Heart left ventricle (tissue), 16 donors: ENCODE results near the gene OPCML. TPM values are rescaled to one million over a fixed set of nuclear protein-coding genes. Genes with fewer than 3 reads are reported as not detected.

Experiments used
- ATAC-seq, 4 donors: fragments of 200-7000 bp; cut with Tn5 transposase; one replicate each; pipeline ENCODE4 v1.9.1; 2020 to 2022; ENCODE audit warnings: moderate library complexity in 4 of 4, mild to moderate bottlenecking in 3 of 4, moderate number of reproducible peaks in 1 of 4
- DNase-seq, 5 donors: peaks; one replicate each; pipeline ENCODE4 v3.0.0-alpha.2; 2020
- H3K27ac ChIP-seq, 12 donors: fragments of 200-600 bp; sonication (generic) in 4 of 12; one replicate each; pipeline versions ENCODE4 v1.5.0 to v1.8.0; 2016 to 2022; ENCODE audit warnings: mild to moderate bottlenecking in 2 of 12
- H3K27me3 ChIP-seq, 9 donors: fragments of 200-600 bp; sonication (generic) in 2 of 9; one replicate each; pipeline versions ENCODE4 v1.5.1 to v1.8.0; 2016 to 2022; ENCODE audit warnings: mild to moderate bottlenecking in 3 of 9
- H3K36me3 ChIP-seq, 9 donors: fragments of 200-600 bp; sonication (generic) in 2 of 9; one replicate each; pipeline versions ENCODE4 v1.5.0 to v1.8.0; 2018 to 2022; ENCODE audit warnings: mild to moderate bottlenecking in 2 of 9
- H3K4me1 ChIP-seq, 12 donors: fragments of 200-600 bp; sonication (generic) in 4 of 12; one replicate each; pipeline versions ENCODE4 v1.5.0 to v1.8.0; 2016 to 2022; ENCODE audit warnings: mild to moderate bottlenecking in 3 of 12
- H3K4me3 ChIP-seq, 12 donors: fragments of 200-600 bp; sonication (generic) in 4 of 12; one replicate each; pipeline versions ENCODE4 v1.5.0 to v1.8.0; 2017 to 2022; ENCODE audit warnings: mild to moderate bottlenecking in 9 of 12, moderate library complexity in 4 of 12
- H3K9me3 ChIP-seq, 12 donors: fragments of 200-600 bp; sonication (generic) in 4 of 12; one replicate each; pipeline versions ENCODE4 v1.5.0 to v1.8.0; 2016 to 2022; ENCODE audit warnings: mild to moderate bottlenecking in 1 of 12
- CTCF ChIP-seq, 12 donors: fragments of 200-600 bp; sonication (generic) in 4 of 12; IDR thresholded peaks; one replicate each; pipeline versions ENCODE4 v1.5.0 to v1.8.0; 2018 to 2022; ENCODE audit warnings: antibody characterized with exemption in 12 of 12, mild to moderate bottlenecking in 5 of 12
- POLR2A ChIP-seq, 2 donors: fragments of 450-650 bp; IDR thresholded peaks; one replicate each; pipeline ENCODE4 v1.6.1; 2017; ENCODE audit warnings: antibody characterized with exemption in 2 of 2, mild to moderate bottlenecking in 2 of 2, moderate library complexity in 2 of 2
- WGBS, 4 donors: extraction: QIAGEN DNeasy Blood & Tissue Kit in 2 of 4; methylation state at CpG; one replicate each; pipeline versions ENCODE4 v1.1.5 to v1.1.7; 2013 to 2018; 5-methylcytosine and 5-hydroxymethylcytosine counted together
- intact Hi-C, 10 donors: fragments of 100-400 bp; cut with DNase I; formaldehyde crosslinking; loops; one replicate each; pipeline versions ENCODE4 v1.11.1 to v1.14.2; 2022
- polyA plus RNA-seq, 2 donors: library from polyadenylated mRNA; stranded (reverse); fragments of 200-250 nt; gene quantifications; one replicate each; pipeline ENCODE4 v1.2.3, GENCODE V29; 2013
- total RNA-seq, 9 donors: library from RNA; depleted of rRNA in 2 of 9; stranded (reverse); fragments of >200 nt in 2 of 9; fragmentation: NEBNext Ultra II Directional in 3 of 9; extraction: Animal tissue kit (Norgen Biotek cat#: 25700) in 3 of 9; gene quantifications; one replicate each; pipeline versions ENCODE4 v1.1.0 to v1.2.4, GENCODE V29; 2016 to 2023
- donor health status: ischemic (EF 13 %, LVEDD 7.1; RV severe dilation, severe dysfunction).
- donor health status: healthy with polysubstance abuse.
- donor health status: DM: no; HTN: yes; CAD: no.
- donor health status: DM: no; HTN: no; CAD: no.
- donor health status: ischemic (EF 25% LVEDD 6.9; RV normal size, moderate dysfunction).
- donor health status: ischemic (EF 25% LVEDD 5.7; RV mildly dilated, moderate dysfunction).
- donor health status: healthy.
- donor health status: DM: yes; HTN: yes; CAD: no.
- donor health status: ischemic (EF 35%, LVEDD 5.7; RV mildly dilated, moderate dysfunction).
- donor health status: nonischemic (EF 11% LVEDD 7.7; RV severe dilation, severe dysfunction).
- donor health status: DM: yes; HTN: yes; CAD: no.
- donor health status: PGD.
- donor health status: ischemic (EF 29% LVEDD 5.4; RV normal size, mild dysfunction).
- donor health status: nonischemic (EF 23%, LVEDD 6.1; RV moderate dilation, normal function).

Gene OPCML
- total and polyA plus RNA-seq, 11 donors = 0.04 to 1.3 (median 0.23) TPM; not detected in 3

- no peaks in the 10 kb centered on the region for H3K36me3 ChIP-seq
- intact Hi-C loops = no loop called here
- ATAC-seq (no peak), DNase-seq (no peak)
- H3K9me3 ChIP-seq = no peaks in the 10 kb centered on the region
- H3K27ac ChIP-seq = no peak overlapping the region
- H3K4me1 ChIP-seq = peaks cover 0 to 7% (median 0%) of the 10 kb centered on the region in 12 donors
- no peak overlapping the region for H3K4me3 ChIP-seq
- 94 to 97% (median 96%) methylated on average over 2 of the region's 2 CpGs for WGBS, 4 donors
- no peaks in the 10 kb centered on the region for H3K27me3 ChIP-seq
- TF ChIP-seq POLR2A (IDR thresholded peaks at IDR 0.05) (no peak), CTCF (IDR thresholded peaks at IDR 0.05) (no peak)
Measured at GRCh38 chr11:132587716-132588115, 944.6 kb downstream of the OPCML start.

GRCh38 chr11:132586801-132587200 is 945.5 kb downstream of the OPCML start:
- DNase-seq = no peak
- ATAC-seq = peak in 3 of 4 donors; percentile 27 to 60 (median 39)
- H3K4me3 ChIP-seq = no peak overlapping the region
- H3K27me3 ChIP-seq = no peaks in the 10 kb centered on the region
- WGBS, 4 donors = 50 to 73% (median 54%) methylated on average over 2 of the region's 2 CpGs
- no peak overlapping the region for H3K27ac ChIP-seq
- H3K9me3 ChIP-seq = no peaks in the 10 kb centered on the region
- no peaks in the 10 kb centered on the region for H3K36me3 ChIP-seq
- peaks cover 0 to 7% (median 0%) of the 10 kb centered on the region in 12 donors for H3K4me1 ChIP-seq
- TF ChIP-seq POLR2A (IDR thresholded peaks at IDR 0.05) (no peak), CTCF (IDR thresholded peaks at IDR 0.05) (no peak)
- intact Hi-C loops = no loop called here

- Histone ChIP-seq H3K9me3 (peaks cover 0 to 13% (median 0%) of the 10 kb centered on the region in 12 donors), H3K4me1 (no peaks in the 10 kb centered on the region), H3K4me3 (no peak overlapping the region), H3K36me3 (no peaks in the 10 kb centered on the region), H3K27me3 (no peaks in the 10 kb centered on the region), H3K27ac (no peak overlapping the region)
- DNase-seq (no peak), ATAC-seq (no peak)
- intact Hi-C loops = no loop called here
- whole genome bisulfite sequencing, 4 donors = 87 to 89% (median 88%) methylated on average over 10 of the region's 10 CpGs
- no peak for TF ChIP-seq CTCF (IDR thresholded peaks at IDR 0.05)
- no peak for TF ChIP-seq POLR2A (IDR thresholded peaks at IDR 0.05)
Measured at GRCh38 chr11:132579634-132580327, 952.5 kb downstream of the OPCML start.

- DNase-seq (no peak), ATAC-seq (no peak)
- no peaks in the 10 kb centered on the region for H3K27me3 ChIP-seq
- no peaks in the 10 kb centered on the region for H3K36me3 ChIP-seq
- TF ChIP-seq POLR2A (IDR thresholded peaks at IDR 0.05) (no peak), CTCF (IDR thresholded peaks at IDR 0.05) (no peak)
- no peaks in the 10 kb centered on the region for H3K4me1 ChIP-seq
- peaks cover 0 to 13% (median 0%) of the 10 kb centered on the region in 12 donors for H3K9me3 ChIP-seq
- no peak overlapping the region for H3K4me3 ChIP-seq
- 89 to 95% (median 92%) methylated on average over 3 of the region's 3 CpGs for WGBS, 4 donors
- intact Hi-C loops = no loop called here
- H3K27ac ChIP-seq = no peak overlapping the region
Measured at GRCh38 chr11:132579136-132579535, 953.2 kb downstream of the OPCML start.
